IPS DF 19.7 (cell line): ENCODE measurements around the gene SLC35F3.

Experiments
- DNase-seq: peaks from one replicate; pipeline ENCODE4 v3.0.0-alpha.2; 2013; ENCODE audit warnings: low read depth, low spot score

Gene SLC35F3

DNA sequence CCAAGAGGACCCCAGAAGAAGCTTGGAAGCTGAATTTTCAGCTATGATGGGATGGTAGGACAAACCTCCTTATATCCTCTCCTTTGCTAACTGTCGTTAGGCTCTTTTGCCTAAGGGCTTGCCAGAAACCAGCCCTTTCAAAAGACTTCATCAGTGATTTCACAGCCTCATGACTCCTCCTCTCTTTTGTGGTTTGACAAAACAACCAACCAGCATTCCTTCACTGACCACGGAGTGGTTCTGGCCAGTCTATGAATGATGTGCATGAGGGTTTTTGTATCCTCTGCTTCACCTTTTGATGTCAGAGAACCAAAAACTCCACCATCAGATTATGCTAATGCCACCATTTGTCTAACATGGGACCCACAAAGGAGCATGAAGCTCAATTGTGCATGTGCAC, 351.9 kb downstream of the SLC35F3 start:
- DNase-seq = no peak

DNA sequence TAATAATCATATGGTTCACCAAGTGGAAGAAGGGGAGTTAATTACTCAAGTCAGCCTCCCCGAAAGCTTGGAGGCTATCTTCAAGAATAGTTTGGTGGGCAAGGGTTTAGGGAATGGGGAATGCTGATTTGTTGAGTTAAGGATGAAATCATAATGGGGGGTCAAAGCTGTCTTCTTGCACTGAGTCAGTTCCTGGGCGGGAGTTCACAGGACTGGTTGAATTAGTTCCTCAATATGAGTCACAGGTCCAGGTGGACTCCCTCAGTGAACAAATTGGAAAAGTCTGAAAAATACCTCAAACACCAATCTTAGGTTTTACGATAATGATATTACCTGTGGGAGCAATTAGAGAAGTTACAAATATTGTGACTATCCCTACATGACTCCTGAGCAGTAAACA, 353.6 kb downstream of the SLC35F3 start:
- DNase-seq = no peak

DNA sequence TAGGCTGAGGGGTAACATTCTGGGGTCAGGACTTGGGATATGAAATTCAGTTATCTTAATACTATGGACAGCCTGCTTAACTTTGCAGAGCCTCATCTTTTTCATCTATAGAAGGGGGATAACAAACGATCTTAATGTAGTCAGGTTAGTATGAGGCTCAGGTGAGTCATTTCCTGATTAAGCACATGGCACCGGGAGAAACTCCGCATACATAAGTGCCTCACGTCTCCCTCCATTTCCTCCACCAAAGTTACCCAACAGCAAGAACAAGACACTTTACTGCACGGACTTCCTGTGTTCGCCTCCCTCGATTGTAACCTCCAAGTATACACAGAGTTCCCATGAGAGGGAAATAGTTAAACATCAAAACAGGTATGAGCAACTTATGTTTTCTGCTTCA, 356.1 kb downstream of the SLC35F3 start:
- peak; percentile 12 for DNase-seq

DNA sequence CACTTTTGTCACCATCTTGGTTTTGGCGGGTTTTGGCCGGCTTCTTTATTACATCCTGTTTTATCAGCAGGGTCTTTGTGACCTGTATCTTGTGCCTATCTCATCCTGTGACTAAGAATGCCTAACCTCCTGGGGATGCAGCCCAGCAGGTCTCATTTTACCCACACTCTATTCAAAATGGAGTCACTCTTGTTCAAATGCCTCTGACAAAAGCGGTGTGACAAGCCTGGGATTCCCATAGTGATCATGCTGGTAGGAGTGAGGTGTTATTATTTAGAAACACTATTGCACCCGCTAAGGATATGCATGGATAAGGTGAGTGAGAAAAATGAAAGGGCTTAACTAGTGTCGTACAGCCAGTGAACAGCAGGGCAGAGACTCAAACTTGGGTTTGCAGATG, 357.1 kb downstream of the SLC35F3 start:
- no peak for DNase-seq

- no peak for DNase-seq
These were observed 357.7 kb downstream of the SLC35F3 start for GRCh38 chr1:234262007-234262753.

DNA sequence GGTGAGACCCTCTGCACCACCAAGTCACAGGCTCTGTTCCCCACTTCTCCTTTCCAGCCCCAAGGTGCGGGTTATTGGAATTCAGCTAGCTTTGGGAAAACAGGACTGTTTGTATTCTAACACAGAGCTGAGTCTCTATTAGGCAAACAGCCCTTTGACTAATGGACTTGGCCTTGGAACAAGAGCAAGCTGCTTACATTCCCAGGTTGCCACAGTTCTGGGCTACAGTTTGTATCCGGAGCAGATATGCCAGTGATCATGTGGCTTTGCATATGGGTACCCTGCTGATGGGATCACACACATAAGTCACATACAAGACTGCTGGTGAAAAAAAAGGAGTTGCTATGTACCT, 358.3 kb downstream of the SLC35F3 start:
- no peak for DNase-seq

DNA sequence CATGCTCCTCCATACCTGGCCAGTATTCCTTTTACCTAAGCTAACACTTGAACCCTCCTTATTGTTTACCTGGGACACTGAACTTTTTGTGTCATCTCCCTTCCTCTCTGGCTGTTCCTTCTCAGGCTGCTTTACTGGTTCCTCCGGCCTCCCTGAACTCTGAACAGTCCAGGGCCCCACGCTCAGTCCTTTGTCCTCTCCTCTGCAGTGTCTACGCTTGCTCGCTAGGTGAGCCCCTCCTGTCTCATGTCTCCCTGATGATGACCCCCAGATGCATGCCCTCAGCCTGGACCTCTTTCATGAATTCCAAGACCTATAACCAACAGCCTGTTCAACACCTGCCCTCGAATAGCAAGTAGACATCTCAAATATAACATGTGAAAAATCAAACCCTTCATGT, 360.4 kb downstream of the SLC35F3 start:
- DNase-seq = no peak

DNA sequence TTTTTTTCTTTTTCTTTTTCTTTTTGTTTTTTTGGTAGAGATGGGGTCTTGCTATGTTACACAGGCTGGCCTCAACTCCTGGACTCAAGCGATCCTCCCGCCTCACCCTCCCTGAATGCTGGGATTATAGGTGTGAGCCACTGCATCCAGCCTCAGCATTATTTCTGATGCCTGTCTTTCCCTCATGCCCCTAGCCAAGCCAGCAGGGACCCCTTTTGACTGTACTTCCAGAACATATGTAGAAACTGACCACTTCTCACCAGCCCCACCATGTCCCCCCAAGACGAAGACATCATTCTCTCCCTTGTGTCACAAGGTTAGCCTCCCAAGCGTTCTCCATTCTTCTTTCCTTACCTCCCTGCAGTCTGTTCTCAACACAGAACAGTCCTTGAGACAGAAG, 360.8 kb downstream of the SLC35F3 start:
- DNase-seq = no peak

GRCh38 chr1:234265861-234266260, 361.4 kb downstream of the SLC35F3 start:
- no peak for DNase-seq

DNA sequence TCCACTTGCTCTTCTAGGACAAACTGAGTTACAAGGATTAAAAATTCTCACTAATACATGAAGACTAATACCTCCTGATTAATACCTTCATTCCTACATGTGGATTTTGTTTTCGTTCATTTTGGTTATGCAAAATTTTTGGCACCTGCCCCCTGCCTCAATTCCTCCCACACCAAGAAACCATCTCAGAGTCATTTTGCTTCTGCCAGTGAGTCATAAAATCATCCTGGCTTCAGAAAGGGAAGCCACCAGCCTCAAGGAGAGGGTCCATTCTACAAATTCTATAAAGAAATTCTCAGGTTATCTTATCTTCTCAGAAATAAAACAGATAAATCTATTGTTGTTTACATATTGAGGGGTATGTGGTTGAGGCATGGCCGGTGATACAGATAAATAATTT, 365.6 kb downstream of the SLC35F3 start:
- no peak for DNase-seq

- no peak for DNase-seq
These were observed 366.2 kb downstream of the SLC35F3 start for GRCh38 chr1:234270581-234271242.

DNA sequence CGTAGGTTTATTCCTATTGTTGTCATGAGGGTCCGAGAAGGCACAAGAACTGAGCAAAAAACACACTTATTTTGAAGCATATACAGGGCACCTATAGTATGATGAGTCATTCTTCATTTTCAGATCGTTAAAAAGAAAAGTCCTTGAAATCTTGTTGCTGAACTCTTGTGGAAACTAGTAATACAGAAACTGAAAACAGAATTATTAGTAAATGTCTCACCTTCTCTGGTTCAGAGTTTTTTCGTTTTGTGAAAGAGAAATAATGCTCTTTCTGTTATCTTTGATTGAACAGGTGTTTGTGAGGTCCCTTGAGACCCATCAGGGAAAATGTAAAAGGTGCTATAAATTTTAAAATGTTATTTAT, 366.7 kb downstream of the SLC35F3 start:
- no peak for DNase-seq

- no peak for DNase-seq
These were observed 368.3 kb downstream of the SLC35F3 start for GRCh38 chr1:234272656-234273312.

GRCh38 chr1:234273981-234274380, 369.5 kb downstream of the SLC35F3 start:
- no peak for DNase-seq

DNA sequence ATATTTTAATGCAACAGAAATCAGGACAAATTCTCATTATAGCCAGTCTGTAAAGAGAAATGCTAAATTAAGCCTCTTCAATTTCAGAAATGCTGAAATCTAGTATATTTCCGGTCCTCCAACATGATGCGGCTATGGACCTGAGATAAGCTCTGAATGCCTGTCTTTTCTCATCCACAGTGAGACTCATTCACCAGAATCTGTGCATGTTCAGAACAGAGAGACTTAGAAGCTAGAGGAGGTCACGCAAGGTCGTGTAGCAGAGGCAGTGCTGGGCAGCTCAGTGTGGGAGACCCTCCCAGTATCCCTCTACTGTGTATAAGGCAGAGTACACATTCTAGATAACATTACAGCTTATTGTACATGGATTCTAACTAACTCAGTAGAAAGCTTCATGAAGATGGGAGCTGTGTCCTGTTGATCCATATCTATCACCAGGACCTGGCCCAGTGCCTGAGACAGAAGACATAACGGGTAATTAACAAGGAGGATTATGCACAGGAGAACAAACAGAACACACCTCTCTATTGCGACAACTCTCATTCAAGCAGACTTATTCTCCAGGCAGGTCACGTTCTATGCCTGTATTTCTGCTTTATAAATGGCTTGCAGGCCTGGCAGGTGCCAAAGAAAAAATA, 371.8 kb downstream of the SLC35F3 start:
- no peak for DNase-seq

DNA sequence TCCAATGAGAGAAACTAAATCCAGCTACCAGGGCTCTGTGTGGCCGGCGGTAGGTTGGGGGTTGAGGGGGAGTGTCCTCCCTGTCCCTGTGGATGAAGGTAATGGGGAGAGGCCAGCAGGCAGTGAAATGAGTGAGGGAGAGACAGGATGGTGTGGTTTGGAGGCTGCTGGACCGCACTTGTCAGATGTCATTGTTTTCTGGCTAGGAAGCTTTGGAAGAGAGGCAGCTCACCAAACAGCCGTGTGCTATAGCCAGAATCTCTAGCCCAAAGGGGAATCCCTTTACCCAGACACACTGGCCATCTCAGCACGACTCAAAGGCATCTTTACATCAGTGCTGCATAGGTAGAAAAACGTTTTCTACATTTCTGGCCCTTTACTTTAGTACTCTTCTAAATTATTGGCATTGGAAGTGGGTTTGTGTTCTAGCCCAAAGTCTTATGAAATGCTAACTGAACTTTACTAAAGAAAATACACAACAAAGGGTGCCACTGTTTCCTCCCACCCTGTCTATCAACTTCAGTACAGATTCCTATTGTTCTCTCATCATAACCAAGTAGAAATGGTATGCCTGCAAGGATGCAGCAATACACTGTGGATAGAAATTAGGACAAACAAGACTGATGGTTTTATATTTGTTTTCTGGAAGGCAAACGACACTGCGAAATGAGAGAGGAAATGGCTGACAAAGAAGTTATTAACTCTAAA, 372.8 kb downstream of the SLC35F3 start:
- no peak for DNase-seq

GRCh38 chr1:234279021-234279420, 374.5 kb downstream of the SLC35F3 start:
- no peak for DNase-seq

GRCh38 chr1:234280500-234280899, 376.0 kb downstream of the SLC35F3 start:
- no peak for DNase-seq

GRCh38 chr1:234281826-234282489, 377.5 kb downstream of the SLC35F3 start:
- no peak for DNase-seq

DNA sequence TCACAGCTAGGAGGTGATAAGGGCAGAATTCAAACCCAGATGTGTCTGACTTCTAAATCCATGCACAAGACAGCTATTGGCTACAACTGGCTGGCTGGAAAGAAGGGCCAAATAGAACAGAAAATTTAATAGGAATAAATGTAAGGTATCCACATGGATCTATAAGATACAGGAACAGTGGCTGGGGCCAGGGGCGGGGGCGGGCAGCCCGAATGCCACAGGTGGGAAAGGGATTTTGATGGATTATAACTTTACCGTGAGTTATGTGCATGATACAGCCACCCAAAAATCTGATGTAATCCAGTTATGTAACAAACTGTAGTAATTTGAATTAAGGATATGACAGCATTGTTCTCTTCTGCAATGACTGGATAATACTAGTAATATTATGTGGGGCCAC, 381.7 kb downstream of the SLC35F3 start:
- DNase-seq = no peak

DNA sequence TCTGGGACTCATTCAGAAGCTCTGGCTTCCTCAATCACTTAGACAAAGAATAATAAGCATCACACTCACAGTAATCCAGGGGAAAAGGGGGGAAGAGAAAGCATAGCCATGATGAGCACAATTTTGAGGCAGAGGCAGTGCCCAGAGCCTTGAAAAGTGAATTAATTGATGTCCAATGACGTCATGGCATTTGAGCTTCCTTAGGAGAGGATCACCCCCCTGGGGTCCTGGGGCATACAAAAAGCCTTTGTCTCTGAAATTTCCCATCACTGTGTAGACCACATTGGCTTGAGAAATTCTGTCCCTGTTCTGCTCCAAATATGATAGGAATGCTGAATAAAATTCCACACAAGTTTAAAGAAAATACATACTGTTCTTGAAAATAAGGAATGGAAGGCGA, 384.5 kb downstream of the SLC35F3 start:
- DNase-seq = no peak
